Mucosa of descending colon (tissue), 3 donors: ENCODE results near the gene BMP6. TPM values are rescaled to one million over a fixed set of nuclear protein-coding genes. Genes with fewer than 3 reads are reported as not detected.

Experiments used
- ATAC-seq: fragments of 200-7000 bp; cut with Tn5 transposase; one replicate; pipeline ENCODE4 v1.9.1; 2020; ENCODE audit warnings: mild to moderate bottlenecking, moderate library complexity
- DNase-seq, 3 donors: peaks; one replicate each; pipeline ENCODE4 v3.0.0-alpha.2; 2020
- H3K36me3 ChIP-seq: fragments of 200-600 bp; one replicate; pipeline ENCODE4 v1.8.0; 2021; ENCODE audit warnings: low read depth, mild to moderate bottlenecking
- H3K4me1 ChIP-seq: fragments of 200-600 bp; one replicate; pipeline ENCODE4 v1.8.0; 2021; ENCODE audit warnings: low read depth, mild to moderate bottlenecking
- H3K4me3 ChIP-seq: fragments of 200-600 bp; one replicate; pipeline ENCODE4 v1.8.0; 2021; ENCODE audit warnings: mild to moderate bottlenecking
- H3K9me3 ChIP-seq: fragments of 200-600 bp; one replicate; pipeline ENCODE4 v1.8.0; 2021; ENCODE audit warnings: mild to moderate bottlenecking
- intact Hi-C, 2 donors: fragments of 100-400 bp; cut with DNase I in 1 of 2; cut with micrococcal nuclease in 1 of 2; formaldehyde crosslinking; loops; one replicate each; pipeline versions ENCODE4 v1.11.0 to v1.11.1; 2022; cut with DNase I, micrococcal nuclease
- total RNA-seq, 3 donors: library from RNA; stranded (reverse); fragmentation: NEBNext Ultra II Directional in 2 of 3; extraction: Animal tissue kit (Norgen Biotek cat#: 25700) in 2 of 3; gene quantifications; one replicate each; pipeline versions ENCODE4 v1.2.1 to v1.2.4, GENCODE V29; 2021 to 2023
- TF ChIP-seq, protein P1 (sequence below): fragments of 200-600 bp; IDR thresholded peaks from one replicate; pipeline ENCODE4 v1.8.0; 2022; ENCODE audit warnings: antibody characterized with exemption, mild to moderate bottlenecking
- donor health status: DM: no; HTN: no; CAD: no; lungs with moderate emphysema.
- donor health status: DM: no; HTN: no; CAD: no.
- donor health status: DM: no; HTN: yes; CAD: no.

The BMP6 gene
- total RNA-seq, 3 donors from 2014 or later: 0.55 to 1.9 (median 0.98) TPM

GRCh38 chr6:7701212-7701834 lies 24.6 kb upstream of the BMP6 start:
- Histone ChIP-seq H3K4me1 (no peaks in the 10 kb centered on the region), H3K9me3 (no peaks in the 10 kb centered on the region), H3K36me3 (no peaks in the 10 kb centered on the region), H3K4me3 (no peak overlapping the region)
- intact Hi-C loops: no loop called here
- no peak for ATAC-seq
- no peak for DNase-seq
- TF ChIP-seq, protein P1, sequence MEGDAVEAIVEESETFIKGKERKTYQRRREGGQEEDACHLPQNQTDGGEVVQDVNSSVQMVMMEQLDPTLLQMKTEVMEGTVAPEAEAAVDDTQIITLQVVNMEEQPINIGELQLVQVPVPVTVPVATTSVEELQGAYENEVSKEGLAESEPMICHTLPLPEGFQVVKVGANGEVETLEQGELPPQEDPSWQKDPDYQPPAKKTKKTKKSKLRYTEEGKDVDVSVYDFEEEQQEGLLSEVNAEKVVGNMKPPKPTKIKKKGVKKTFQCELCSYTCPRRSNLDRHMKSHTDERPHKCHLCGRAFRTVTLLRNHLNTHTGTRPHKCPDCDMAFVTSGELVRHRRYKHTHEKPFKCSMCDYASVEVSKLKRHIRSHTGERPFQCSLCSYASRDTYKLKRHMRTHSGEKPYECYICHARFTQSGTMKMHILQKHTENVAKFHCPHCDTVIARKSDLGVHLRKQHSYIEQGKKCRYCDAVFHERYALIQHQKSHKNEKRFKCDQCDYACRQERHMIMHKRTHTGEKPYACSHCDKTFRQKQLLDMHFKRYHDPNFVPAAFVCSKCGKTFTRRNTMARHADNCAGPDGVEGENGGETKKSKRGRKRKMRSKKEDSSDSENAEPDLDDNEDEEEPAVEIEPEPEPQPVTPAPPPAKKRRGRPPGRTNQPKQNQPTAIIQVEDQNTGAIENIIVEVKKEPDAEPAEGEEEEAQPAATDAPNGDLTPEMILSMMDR: no peak

DNA sequence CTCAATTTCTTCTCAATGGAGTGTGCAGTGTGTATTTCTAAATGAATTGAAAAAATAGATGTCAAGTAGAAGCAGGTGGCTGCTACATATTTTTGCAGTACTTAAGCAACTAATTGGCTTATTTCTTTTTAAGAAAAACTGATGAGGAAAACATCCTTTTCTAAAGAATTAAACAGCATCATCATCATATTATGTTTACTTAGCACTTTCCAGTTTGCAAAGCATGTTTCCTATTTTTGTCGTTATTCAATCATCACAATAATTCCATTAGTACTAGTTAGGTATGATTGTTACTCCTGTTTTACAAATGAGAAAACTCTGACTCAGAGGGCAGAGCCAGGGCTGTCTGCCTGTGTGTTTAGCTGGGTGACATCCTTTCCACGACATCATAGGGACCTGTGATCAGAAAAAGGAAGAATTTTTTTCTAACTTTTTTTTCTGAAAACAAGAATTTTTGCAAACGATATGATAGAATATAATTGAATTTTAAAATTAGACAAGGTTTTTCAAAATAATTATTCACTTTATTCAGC lies 22.7 kb upstream of the BMP6 start:
- H3K9me3 ChIP-seq: no peaks in the 10 kb centered on the region
- no peaks in the 10 kb centered on the region for H3K36me3 ChIP-seq
- H3K4me3 ChIP-seq: no peak overlapping the region
- no peak for ATAC-seq
- H3K4me1 ChIP-seq: no peaks in the 10 kb centered on the region
- TF ChIP-seq, protein P1: no peak
- DNase-seq: no peak
- intact Hi-C loops: no loop called here

DNA sequence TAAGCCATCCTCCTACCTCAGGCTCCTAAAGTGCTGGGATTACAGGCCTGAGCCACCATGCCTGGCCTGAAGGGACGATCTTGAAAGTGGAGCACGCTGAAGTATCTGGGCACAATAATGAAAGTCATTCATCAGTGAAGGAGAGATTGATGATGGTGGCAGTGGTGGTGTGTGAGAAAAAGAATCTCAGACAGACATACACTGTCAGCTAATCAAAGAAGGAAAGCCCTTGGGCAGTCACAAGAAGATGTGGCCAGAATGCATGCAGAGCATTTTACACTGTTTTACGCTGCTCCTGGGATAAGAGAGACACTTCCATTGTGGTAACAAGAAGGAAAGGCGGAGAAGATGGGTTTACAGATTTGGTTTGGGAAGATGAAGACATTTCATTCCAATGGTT lies 20.4 kb upstream of the BMP6 start:
- DNase-seq: no peak

GRCh38 chr6:7706269-7706668 lies 19.6 kb upstream of the BMP6 start:
- ATAC-seq: no peak
- H3K4me3 ChIP-seq: no peak overlapping the region
- H3K36me3 ChIP-seq: no peaks in the 10 kb centered on the region
- H3K9me3 ChIP-seq: no peaks in the 10 kb centered on the region
- H3K4me1 ChIP-seq: no peaks in the 10 kb centered on the region
- intact Hi-C loops: no loop called here
- TF ChIP-seq, protein P1: no peak
- DNase-seq: no peak

More for the DNA sequence above, 20.4 kb upstream of the BMP6 start:
- TF ChIP-seq, protein P1: no peak
- Histone ChIP-seq H3K9me3 (no peaks in the 10 kb centered on the region), H3K4me1 (no peaks in the 10 kb centered on the region), H3K4me3 (no peak overlapping the region), H3K36me3 (no peaks in the 10 kb centered on the region)
- no peak for ATAC-seq
- intact Hi-C loops: no loop called here

DNA sequence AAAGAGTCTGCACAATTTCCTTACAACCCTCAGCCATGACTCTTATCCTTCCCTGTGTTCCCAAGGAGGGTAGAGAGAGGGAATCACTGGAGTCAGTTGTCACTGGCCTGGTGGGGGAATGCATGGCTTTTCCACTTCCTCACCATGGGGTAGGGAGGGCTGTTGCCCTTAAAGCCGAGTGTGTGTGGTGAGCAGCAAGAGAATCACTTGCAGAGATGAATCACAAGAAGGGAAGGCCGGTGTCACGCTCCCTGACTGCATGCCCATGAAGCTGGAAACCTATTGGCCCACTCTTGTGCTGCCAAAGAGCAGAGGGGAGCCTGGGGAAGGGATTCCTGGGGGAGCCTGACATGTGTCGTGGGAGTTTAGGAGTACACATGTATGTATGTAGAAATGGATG lies 18.1 kb upstream of the BMP6 start:
- intact Hi-C loops: no loop called here
- Histone ChIP-seq H3K4me1 (no peaks in the 10 kb centered on the region), H3K36me3 (no peaks in the 10 kb centered on the region), H3K4me3 (no peak overlapping the region), H3K9me3 (no peaks in the 10 kb centered on the region)
- DNase-seq (no peak), ATAC-seq (no peak)
- TF ChIP-seq, protein P1: no peak
